Keratinocyte (primary cell): ENCODE measurements around the gene TMC1. TPM values are rescaled to one million over a fixed set of nuclear protein-coding genes. Genes with fewer than 3 reads are reported as not detected.

Experiments
- DNase-seq: peaks from one replicate; pipeline ENCODE4 v3.0.0-alpha.2; 2011; ENCODE audit warnings: low read depth, missing footprints, low spot score
- FAIRE-seq: peaks from 2 replicates; lab custom pipeline; 2011; peaks lifted over from hg19 to GRCh38; lab: Jason Lieb, UNC
- H2AFZ ChIP-seq: 2 replicates; pipeline ENCODE4 v1.6.0; 2012; ENCODE audit warnings: low read length, control low read depth, inconsistent platforms; ENCODE audit not compliant: control insufficient read depth
- H3K27ac ChIP-seq: 2 replicates; pipeline ENCODE4 v1.5.1; 2011; ENCODE audit warnings: low read length; ENCODE audit not compliant: control insufficient read depth, insufficient read depth
- H3K27me3 ChIP-seq: 3 replicates; pipeline ENCODE4 v1.6.0; 2011; ENCODE audit warnings: low read length; ENCODE audit not compliant: control insufficient read depth, insufficient read depth; ENCODE audit errors: extremely low read depth
- H3K36me3 ChIP-seq, 2 experiments: 2 replicates in 1 of 2; 3 replicates in 1 of 2; pipeline ENCODE4 v1.5.1; 2011; ENCODE audit warnings: low read length in 2 of 2, mild to moderate bottlenecking in 1 of 2; ENCODE audit not compliant: control insufficient read depth in 2 of 2, insufficient read depth in 2 of 2; ENCODE audit errors: extremely low read depth in 1 of 2
- H3K4me1 ChIP-seq: 3 replicates; pipeline ENCODE4 v1.5.1; 2011; ENCODE audit warnings: low read length; ENCODE audit not compliant: control insufficient read depth, insufficient read depth; ENCODE audit errors: extremely low read depth
- H3K4me2 ChIP-seq: 3 replicates; pipeline ENCODE4 v1.6.0; 2011; ENCODE audit warnings: low read depth, low read length; ENCODE audit not compliant: control insufficient read depth, insufficient read depth; ENCODE audit errors: extremely low read depth
- H3K4me3 ChIP-seq, 3 experiments: fragments of 200-600 bp in 1 of 3; sonication (generic) in 1 of 3; 2 replicates in 2 of 3; 3 replicates in 1 of 3; pipeline ENCODE4 v1.5.1; 2011 to 2016; ENCODE audit warnings: low read length in 3 of 3, mild to moderate bottlenecking in 3 of 3, control low read depth in 2 of 3, inconsistent platforms in 1 of 3, low read depth in 1 of 3, mixed read lengths in 1 of 3, mixed run types in 1 of 3, moderate library complexity in 1 of 3; ENCODE audit not compliant: control insufficient read depth in 2 of 3, insufficient read depth in 2 of 3; ENCODE audit errors: extremely low read depth in 1 of 3
- H3K79me2 ChIP-seq: 2 replicates; pipeline ENCODE4 v1.6.0; 2012; ENCODE audit warnings: low read length; ENCODE audit not compliant: control insufficient read depth, insufficient read depth
- H3K9ac ChIP-seq: 3 replicates; pipeline ENCODE4 v1.6.0; 2011; ENCODE audit warnings: low read length; ENCODE audit not compliant: control insufficient read depth, insufficient read depth; ENCODE audit errors: extremely low read depth
- H3K9me1 ChIP-seq: 3 replicates; pipeline ENCODE4 v1.6.0; 2011; ENCODE audit warnings: low read length; ENCODE audit not compliant: control insufficient read depth, insufficient read depth; ENCODE audit errors: extremely low read depth
- H3K9me3 ChIP-seq: 2 replicates; pipeline ENCODE4 v1.5.1; 2012; ENCODE audit warnings: low read depth, low read length; ENCODE audit not compliant: control insufficient read depth
- H4K20me1 ChIP-seq: 3 replicates; pipeline ENCODE4 v1.6.0; 2011; ENCODE audit warnings: low read length; ENCODE audit not compliant: control insufficient read depth, insufficient read depth; ENCODE audit errors: extremely low read depth
- EZH2 ChIP-seq: IDR thresholded peaks from one replicate; pipeline ENCODE4 v1.6.1; 2012; ENCODE audit warnings: inconsistent platforms, mild to moderate bottlenecking, low read length, moderate library complexity
- dilution Hi-C: fragments of 300-500 bp; cut with MboI; formaldehyde crosslinking; loops from one replicate; pipeline ENCODE4 v1.7.0; 2020; ENCODE audit warnings: low sequenced_read_pairs; ENCODE audit not compliant: extremely low pct_ligation_motif_present
- polyA plus RNA-seq, 5 experiments: library from polyadenylated mRNA; depleted of rRNA in 3 of 5; stranded (reverse) in 3 of 5; stranded (forward) in 1 of 5; unstranded in 1 of 5; fragments of >200 nt; gene quantifications; 1 replicate in 1 of 5; 2 replicates in 3 of 5; 3 replicates in 1 of 5; pipeline versions ENCODE4 v1.2.1 to v1.2.3, GENCODE V29; 2011 to 2012; ENCODE audit warnings: missing spikeins in 2 of 5, low read depth in 1 of 5, low replicate concordance in 1 of 5
- TF ChIP-seq, protein P1 (sequence below), 3 experiments: IDR thresholded peaks in 1 of 3; conservative IDR thresholded peaks in 1 of 3; optimal IDR thresholded peaks in 1 of 3; 2 replicates in 2 of 3; 3 replicates in 1 of 3; pipeline versions ENCODE3 to v1.5.1; 2011; ENCODE audit warnings: low read length in 3 of 3, mild to moderate bottlenecking in 3 of 3, moderate library complexity in 2 of 3, control low read depth in 1 of 3, inconsistent platforms in 1 of 3; ENCODE audit not compliant: insufficient read depth in 2 of 3; ENCODE audit errors: extremely low read depth in 1 of 3

The TMC1 gene
- polyA plus RNA-seq, 1 donor (not counting 4 experiments of a cell fraction or from before 2014, with no cell fraction given), result 0.05 TPM

DNA sequence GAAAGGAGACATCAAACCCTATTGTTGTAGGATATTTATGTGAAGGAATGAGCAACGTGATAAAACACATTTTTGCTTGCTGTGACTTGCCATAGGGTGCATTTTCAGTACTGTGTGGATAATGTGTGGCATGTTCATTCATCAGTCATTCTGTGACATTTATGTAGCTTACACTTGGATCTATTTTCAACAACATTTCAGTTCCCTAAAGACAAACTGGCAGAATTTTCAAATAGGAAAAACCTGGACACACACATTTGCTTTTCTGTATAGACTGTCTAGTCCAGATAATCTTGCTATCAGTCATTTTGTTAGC is 127.7 kb downstream of the TMC1 start:
- FAIRE-seq (peak; percentile 95), DNase-seq (peak; percentile 83)
- no peaks in the 10 kb centered on the region for H3K36me3 ChIP-seq
- no peaks in the 10 kb centered on the region for H4K20me1 ChIP-seq
- no peak overlapping the region for H3K9ac ChIP-seq
- no peak for TF ChIP-seq EZH2
- TF ChIP-seq, protein P1, sequence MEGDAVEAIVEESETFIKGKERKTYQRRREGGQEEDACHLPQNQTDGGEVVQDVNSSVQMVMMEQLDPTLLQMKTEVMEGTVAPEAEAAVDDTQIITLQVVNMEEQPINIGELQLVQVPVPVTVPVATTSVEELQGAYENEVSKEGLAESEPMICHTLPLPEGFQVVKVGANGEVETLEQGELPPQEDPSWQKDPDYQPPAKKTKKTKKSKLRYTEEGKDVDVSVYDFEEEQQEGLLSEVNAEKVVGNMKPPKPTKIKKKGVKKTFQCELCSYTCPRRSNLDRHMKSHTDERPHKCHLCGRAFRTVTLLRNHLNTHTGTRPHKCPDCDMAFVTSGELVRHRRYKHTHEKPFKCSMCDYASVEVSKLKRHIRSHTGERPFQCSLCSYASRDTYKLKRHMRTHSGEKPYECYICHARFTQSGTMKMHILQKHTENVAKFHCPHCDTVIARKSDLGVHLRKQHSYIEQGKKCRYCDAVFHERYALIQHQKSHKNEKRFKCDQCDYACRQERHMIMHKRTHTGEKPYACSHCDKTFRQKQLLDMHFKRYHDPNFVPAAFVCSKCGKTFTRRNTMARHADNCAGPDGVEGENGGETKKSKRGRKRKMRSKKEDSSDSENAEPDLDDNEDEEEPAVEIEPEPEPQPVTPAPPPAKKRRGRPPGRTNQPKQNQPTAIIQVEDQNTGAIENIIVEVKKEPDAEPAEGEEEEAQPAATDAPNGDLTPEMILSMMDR (optimal IDR thresholded peaks at IDR 0.05 in 1 of 3, IDR thresholded peaks at IDR 0.05 in 1 of 3, conservative IDR thresholded peaks at IDR 0.05 in 1 of 3; ENCODE audit: extremely low read depth in 1 of 3, insufficient read depth in 2 of 3, low read length in 3 of 3), result no peak
- H2AFZ ChIP-seq, result peak overlapping the region; percentile 17
- no peak overlapping the region for H3K4me3 ChIP-seq
- no peaks in the 10 kb centered on the region for H3K9me1 ChIP-seq
- H3K27ac ChIP-seq, result peak overlapping the region; percentile 38
- no peaks in the 10 kb centered on the region for H3K27me3 ChIP-seq
- H3K4me1 ChIP-seq, result peaks cover 23% of the 10 kb centered on the region
- dilution Hi-C loops, result no loop called here
- H3K9me3 ChIP-seq, result no peaks in the 10 kb centered on the region
- no peaks in the 10 kb centered on the region for H3K79me2 ChIP-seq
- H3K4me2 ChIP-seq, result peak overlapping the region; percentile 42

GRCh38 chr9:72650206-72650605 is 128.8 kb downstream of the TMC1 start:
- no peak overlapping the region for H3K4me2 ChIP-seq

More at GRCh38 chr9:72650206-72650605, 128.8 kb downstream of the TMC1 start:
- Histone ChIP-seq H3K4me3 (no peak overlapping the region), H3K27ac (no peak overlapping the region), H3K79me2 (no peaks in the 10 kb centered on the region), H3K9me3 (no peaks in the 10 kb centered on the region), H3K27me3 (no peaks in the 10 kb centered on the region), H3K9me1 (no peaks in the 10 kb centered on the region), H3K36me3 (no peaks in the 10 kb centered on the region), H4K20me1 (no peaks in the 10 kb centered on the region), H3K9ac (no peak overlapping the region), H3K4me1 (peaks cover 23% of the 10 kb centered on the region), H2AFZ (no peak overlapping the region)
- TF ChIP-seq EZH2, result no peak
- TF ChIP-seq, protein P1 (optimal IDR thresholded peaks at IDR 0.05 in 1 of 3, IDR thresholded peaks at IDR 0.05 in 1 of 3, conservative IDR thresholded peaks at IDR 0.05 in 1 of 3; ENCODE audit: extremely low read depth in 1 of 3, insufficient read depth in 2 of 3, low read length in 3 of 3), result no peak
- FAIRE-seq (peak; percentile 61), DNase-seq (no peak)
- dilution Hi-C loops, result no loop called here
